Activated T-helper 1 cell treated with anti-CD3 and anti-CD28 coated beads, Interleukin-2, amount 50 U/mL, for 16 hours (primary cell): ENCODE data around the gene PPP4R3B.

Source experiments
- DNase-seq, 2 donors: peaks; one replicate each; pipeline ENCODE4 v3.0.0-alpha.2; 2020; ENCODE audit warnings: low read depth in 1 of 2, low spot score in 1 of 2

PPP4R3B gene

GRCh38 chr2:55519938-55520885 is 97.2 kb downstream of the PPP4R3B start:
- DNase-seq = peak; percentile 8 to 27

- no peak for DNase-seq
These were observed 98.6 kb downstream of the PPP4R3B start for GRCh38 chr2:55518841-55519165.

- no peak for DNase-seq
These were observed 105.8 kb downstream of the PPP4R3B start for GRCh38 chr2:55511508-55512124.

- DNase-seq = no peak
These were observed 114.8 kb downstream of the PPP4R3B start for GRCh38 chr2:55502590-55503141.

GRCh38 chr2:55500025-55500424 is 117.4 kb downstream of the PPP4R3B start:
- DNase-seq = no peak

- no peak for DNase-seq
These were observed 118.8 kb downstream of the PPP4R3B start for GRCh38 chr2:55498582-55498981.
